Activated CD4-positive, alpha-beta T cell treated with anti-CD3 and anti-CD28 coated beads for 36 hours (primary cell): Measurements from ENCODE around the gene MISP3. TPM values are rescaled to one million over a fixed set of nuclear protein-coding genes. Genes with fewer than 3 reads are reported as not detected.

Experiments
- ATAC-seq: fragments of 200-7000 bp; cut with Tn5 transposase; one replicate; pipeline ENCODE4 v1.10.0; 2021; ENCODE audit warnings: mild to moderate bottlenecking, moderate library complexity
- CTCF ChIA-PET: fragments of 350-600 bp; sonication (Branson Sonifier 250); formaldehyde crosslinking; loops from one replicate; lab custom pipeline; 2021; ENCODE audit warnings: antibody characterized with exemption; lab: Charles Lee
- POLR2A ChIA-PET: fragments of 350-600 bp; sonication (Branson Sonifier 250); formaldehyde crosslinking; loops from one replicate; lab custom pipeline; 2021; ENCODE audit warnings: antibody characterized with exemption, inconsistent platforms; lab: Charles Lee
- DNase-seq: peaks from one replicate; pipeline ENCODE4 v3.0.0-alpha.2; 2020
- H3K27ac Mint-ChIP-seq: one replicate; pipeline ENCODE4 v1.8.0; 2021; ENCODE audit warnings: mixed read lengths
- H3K27me3 Mint-ChIP-seq: one replicate; pipeline ENCODE4 v1.8.0; 2021; ENCODE audit warnings: mixed read lengths
- H3K36me3 Mint-ChIP-seq: one replicate; pipeline ENCODE4 v1.8.0; 2021; ENCODE audit warnings: low read depth, mixed read lengths
- H3K4me1 Mint-ChIP-seq: one replicate; pipeline ENCODE4 v1.8.0; 2021; ENCODE audit warnings: mixed read lengths
- H3K4me3 Mint-ChIP-seq: one replicate; pipeline ENCODE4 v1.8.0; 2021; ENCODE audit warnings: mild to moderate bottlenecking, moderate library complexity, mixed read lengths
- H3K9me3 Mint-ChIP-seq: one replicate; pipeline ENCODE4 v1.8.0; 2021; ENCODE audit warnings: low read depth, mixed read lengths
- intact Hi-C, 2 experiments: fragments of 100-400 bp; cut with DNase I in 1 of 2; cut with micrococcal nuclease in 1 of 2; formaldehyde crosslinking; loops; one replicate each; pipeline versions ENCODE4 v1.14.2 to v1.15.1; 2022 to 2024; cut with DNase I, micrococcal nuclease
- total RNA-seq, 2 experiments: library from RNA; stranded (reverse); gene quantifications; one replicate each; pipeline ENCODE4 v1.2.3, GENCODE V29; 2021

MISP3 gene
- total RNA-seq, 2 experiments from 2014 or later = 1.1 to 1.6 TPM

GRCh38 chr19:14090509-14091080 is 18.0 kb downstream of the MISP3 start, which contains the start of gene SAMD1:
TSS of gene SAMD1 (minus strand) at chr19:14090751.
- ChIA-PET CTCF (interaction anchor here (1.3 to 1.6 kb wide), 2 partner anchors 46 kb away, joined by 5 to 6 read pairs; partner anchors contain the start of gene ASF1B), POLR2A (no interaction called here)
- Mint-ChIP-seq H3K36me3 (peaks cover 28% of the 10 kb centered on the region), H3K9me3 (peaks cover 9% of the 10 kb centered on the region), H3K27ac (peak within 1 kb of the TSS; percentile 98), H3K27me3 (no peaks in the 10 kb centered on the region), H3K4me1 (peaks cover 20% of the 10 kb centered on the region), H3K4me3 (peak within 1 kb of the TSS; percentile 81)
- peak; percentile 58 for ATAC-seq
- intact Hi-C loops = loop anchor here (1.0 to 5.0 kb wide), 10 partner anchors 9 to 928 kb away; partner anchors contain the start of genes ASF1B (in 2 of the 2), PRKACA (in 2 of the 2) and DDX39A (in 1 of the 2)
- DNase-seq = peak; percentile 92

DNA sequence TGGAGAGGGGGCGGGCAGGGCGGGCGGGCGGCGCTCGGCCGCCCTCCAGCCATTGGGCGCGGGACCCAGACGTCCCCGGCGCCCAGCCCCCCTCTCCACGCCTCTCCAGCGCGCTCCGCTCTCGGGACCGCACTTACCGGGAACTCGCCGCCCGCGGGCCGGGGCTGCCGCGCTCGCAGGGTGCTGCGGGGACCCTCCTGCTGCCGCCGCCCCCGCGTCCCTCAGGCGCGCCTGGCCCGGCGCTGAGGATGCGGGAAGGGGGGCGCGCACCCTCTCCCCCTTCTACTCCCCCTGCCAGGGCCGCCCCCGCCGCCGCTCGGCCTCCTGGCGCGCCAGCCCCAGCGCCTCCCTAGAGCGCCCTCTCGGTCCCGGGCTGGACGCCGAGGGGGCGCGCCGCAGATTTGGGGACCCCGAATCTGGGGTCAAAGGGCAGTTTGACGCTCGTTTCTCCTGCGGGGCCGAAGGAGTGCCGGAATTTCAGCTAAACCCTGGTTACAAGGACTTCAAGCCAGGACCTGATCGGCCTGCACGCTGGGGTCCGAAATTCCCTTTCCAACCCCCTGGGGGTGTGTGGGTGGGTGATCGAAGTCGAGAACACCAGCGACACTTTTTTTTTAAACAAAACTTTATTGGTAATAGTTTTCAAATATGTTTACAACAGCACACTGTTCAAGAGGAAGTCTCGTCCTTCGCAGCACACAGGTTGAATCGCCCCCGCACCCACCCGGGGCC is 18.7 kb downstream of the MISP3 start:
- peaks cover 9% of the 10 kb centered on the region for H3K9me3 Mint-ChIP-seq
- H3K36me3 Mint-ChIP-seq = peaks cover 28% of the 10 kb centered on the region
- intact Hi-C loops = loop anchor here (1.0 to 5.0 kb wide), 10 partner anchors 10 to 929 kb away; partner anchors contain the start of genes ASF1B (in 2 of the 2), PRKACA (in 2 of the 2) and DDX39A (in 1 of the 2)
- POLR2A ChIA-PET = no interaction called here
- H3K4me3 Mint-ChIP-seq = peak overlapping the region; percentile 81
- ATAC-seq = peak; percentile 75
- peak; percentile 76 for DNase-seq
- no peaks in the 10 kb centered on the region for H3K27me3 Mint-ChIP-seq
- CTCF ChIA-PET = interaction anchor here (0.6 to 1.6 kb wide), 7 partner anchors 9 to 343 kb away, joined by 3 to 5 read pairs (median 4); partner anchors contain the start of genes ASF1B and PRKACA
- peaks cover 20% of the 10 kb centered on the region for H3K4me1 Mint-ChIP-seq
- peak overlapping the region; percentile 98 for H3K27ac Mint-ChIP-seq

- Mint-ChIP-seq H3K36me3 (peaks cover 32% of the 10 kb centered on the region), H3K27ac (peak overlapping the region; percentile 98), H3K9me3 (peaks cover 9% of the 10 kb centered on the region), H3K4me1 (peaks cover 20% of the 10 kb centered on the region), H3K4me3 (peak overlapping the region; percentile 81), H3K27me3 (no peaks in the 10 kb centered on the region)
- intact Hi-C loops = loop anchor here (1.0 to 5.0 kb wide), 10 partner anchors 11 to 930 kb away; partner anchors contain the start of genes ASF1B (in 2 of the 2), PRKACA (in 2 of the 2) and DDX39A (in 1 of the 2)
- DNase-seq (peak; percentile 76), ATAC-seq (peak; percentile 7)
- CTCF ChIA-PET = interaction anchor here (0.6 to 1.6 kb wide), 8 partner anchors 10 to 344 kb away, joined by 3 to 5 read pairs (median 4); partner anchors contain the start of genes ASF1B and PRKACA
- POLR2A ChIA-PET = no interaction called here
Observed at GRCh38 chr19:14091813-14092462, 19.4 kb downstream of the MISP3 start.

DNA sequence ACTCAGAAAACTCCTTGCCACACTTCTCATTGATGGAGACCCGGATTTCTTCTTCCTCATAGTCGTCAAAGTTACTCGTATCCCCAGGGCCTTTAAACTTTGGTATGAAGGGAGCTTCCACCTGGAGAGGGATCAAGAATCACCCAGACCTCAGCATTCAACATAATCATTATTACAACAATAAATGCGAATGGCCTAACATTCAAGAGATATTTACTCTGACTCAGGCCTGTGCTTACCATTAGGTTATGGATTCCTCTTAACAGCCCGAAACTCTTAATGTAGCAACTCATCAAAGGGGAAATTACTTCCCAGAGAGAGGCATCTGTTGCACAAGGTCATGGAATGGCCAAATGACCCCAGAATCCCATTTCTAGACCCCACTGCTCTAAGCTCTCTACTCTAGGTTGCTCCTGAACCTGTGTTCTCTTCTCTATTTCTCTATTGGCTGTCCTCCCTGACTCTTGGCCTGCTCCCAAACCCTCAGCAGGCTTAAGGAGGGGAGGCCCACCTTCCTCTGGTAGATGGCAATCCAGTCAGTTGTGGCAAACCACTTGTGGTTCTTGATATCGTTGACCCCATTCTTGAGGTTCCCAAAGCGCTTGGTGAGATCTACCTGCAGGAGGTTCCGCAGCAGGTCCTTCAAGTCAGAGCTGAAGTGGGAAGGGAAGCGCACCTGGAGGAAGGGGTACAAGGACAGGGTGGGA is 20.7 kb downstream of the MISP3 start:
- intact Hi-C loops = loop anchor here (5.0 kb wide), 2 partner anchors 44 to 931 kb away; partner anchors contain the start of gene ASF1B (in 1 of the 2)
- ATAC-seq = no peak
- no peak for DNase-seq
- H3K27me3 Mint-ChIP-seq = no peaks in the 10 kb centered on the region
- H3K36me3 Mint-ChIP-seq = peaks cover 26% of the 10 kb centered on the region
- ChIA-PET POLR2A (no interaction called here), CTCF (interaction anchor here (0.8 to 1.5 kb wide), 4 partner anchors 15 to 100 kb away, joined by 4 to 8 read pairs (median 5); no protein-coding TSS in a partner anchor)
- no peak overlapping the region for H3K27ac Mint-ChIP-seq
- peaks cover 9% of the 10 kb centered on the region for H3K9me3 Mint-ChIP-seq
- no peak overlapping the region for H3K4me3 Mint-ChIP-seq
- H3K4me1 Mint-ChIP-seq = peaks cover 17% of the 10 kb centered on the region

- H3K27ac Mint-ChIP-seq = peak overlapping the region; percentile 47
- no peak for ATAC-seq
Observed at GRCh38 chr19:14094854-14095253, 22.3 kb downstream of the MISP3 start.

DNA sequence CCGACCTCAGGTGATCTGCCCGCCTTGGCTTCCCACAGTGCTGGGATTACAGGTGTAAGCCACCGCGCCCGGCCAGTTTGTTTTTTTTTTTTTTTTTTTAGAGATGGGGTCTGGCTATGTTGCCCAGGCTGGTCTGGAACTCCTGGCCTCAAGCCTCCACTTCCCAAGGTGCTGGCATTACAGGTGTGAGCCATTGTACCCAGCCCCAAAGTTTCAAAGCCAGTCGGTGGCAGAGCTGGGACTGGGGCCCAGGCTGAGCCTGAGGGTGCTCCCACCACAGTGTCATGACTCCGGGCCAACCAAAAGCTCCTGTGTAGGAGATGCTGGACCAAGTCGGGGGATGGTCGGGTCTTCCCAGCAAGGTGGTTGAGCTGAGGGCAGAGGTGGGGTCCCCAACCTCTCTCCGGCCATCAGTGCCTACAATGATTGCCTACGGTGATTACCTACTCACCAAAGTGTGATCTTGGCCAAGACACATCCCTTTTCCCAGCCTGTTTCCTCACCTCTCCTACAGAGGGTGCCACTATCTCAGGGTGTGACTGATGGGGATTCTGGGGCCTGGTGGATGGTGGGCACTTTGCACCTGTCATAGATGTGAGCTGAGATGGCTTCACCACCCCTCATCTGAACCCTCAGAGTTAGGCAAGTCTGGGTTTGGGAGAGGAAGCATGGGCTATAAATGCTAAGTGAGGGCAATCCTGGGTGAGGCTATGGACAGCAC is 23.8 kb downstream of the MISP3 start:
- DNase-seq (no peak), ATAC-seq (no peak)
- intact Hi-C loops = no loop called here
- Mint-ChIP-seq H3K9me3 (peaks cover 9% of the 10 kb centered on the region), H3K4me1 (peaks cover 10% of the 10 kb centered on the region), H3K4me3 (no peak overlapping the region), H3K36me3 (peaks cover 19% of the 10 kb centered on the region), H3K27me3 (no peaks in the 10 kb centered on the region), H3K27ac (no peak overlapping the region)
- ChIA-PET CTCF (interaction anchor here (0.6 to 1.1 kb wide), 4 partner anchors 15 to 388 kb away, joined by 3 read pairs; no protein-coding TSS in a partner anchor), POLR2A (no interaction called here)

More at GRCh38 chr19:14094854-14095253, 22.3 kb downstream of the MISP3 start:
- peaks cover 9% of the 10 kb centered on the region for H3K9me3 Mint-ChIP-seq
- H3K36me3 Mint-ChIP-seq = peaks cover 16% of the 10 kb centered on the region
- H3K27me3 Mint-ChIP-seq = no peaks in the 10 kb centered on the region
- ChIA-PET POLR2A (no interaction called here), CTCF (interaction anchor here (0.8 to 1.5 kb wide), 5 partner anchors 14 to 215 kb away, joined by 3 to 5 read pairs (median 4); partner anchors contain the start of gene ASF1B)
- H3K4me3 Mint-ChIP-seq = no peak overlapping the region
- H3K4me1 Mint-ChIP-seq = peaks cover 10% of the 10 kb centered on the region
- intact Hi-C loops = loop anchor here (5.0 kb wide), 2 partner anchors 42 to 933 kb away; partner anchors contain the start of gene ASF1B (in 1 of the 2)
- DNase-seq = no peak

GRCh38 chr19:14097532-14098151 is 25.1 kb downstream of the MISP3 start:
- peaks cover 3% of the 10 kb centered on the region for H3K4me1 Mint-ChIP-seq
- H3K9me3 Mint-ChIP-seq = peaks cover 9% of the 10 kb centered on the region
- DNase-seq (no peak), ATAC-seq (no peak)
- no peaks in the 10 kb centered on the region for H3K27me3 Mint-ChIP-seq
- no peak overlapping the region for H3K27ac Mint-ChIP-seq
- intact Hi-C loops = no loop called here
- ChIA-PET POLR2A (no interaction called here), CTCF (no interaction called here)
- peaks cover 15% of the 10 kb centered on the region for H3K36me3 Mint-ChIP-seq
- H3K4me3 Mint-ChIP-seq = no peak overlapping the region

GRCh38 chr19:14101003-14101545 is 28.5 kb downstream of the MISP3 start:
- H3K4me3 Mint-ChIP-seq = no peak overlapping the region
- ChIA-PET CTCF (interaction anchor here (0.6 to 1.9 kb wide), 2 partner anchors 15 to 24 kb away, joined by 3 to 5 read pairs; no protein-coding TSS in a partner anchor), POLR2A (no interaction called here)
- DNase-seq = no peak
- intact Hi-C loops = no loop called here
- no peak overlapping the region for H3K27ac Mint-ChIP-seq
- ATAC-seq = no peak
- H3K27me3 Mint-ChIP-seq = no peaks in the 10 kb centered on the region
- H3K4me1 Mint-ChIP-seq = no peaks in the 10 kb centered on the region
- peaks cover 15% of the 10 kb centered on the region for H3K36me3 Mint-ChIP-seq
- H3K9me3 Mint-ChIP-seq = no peaks in the 10 kb centered on the region

DNA sequence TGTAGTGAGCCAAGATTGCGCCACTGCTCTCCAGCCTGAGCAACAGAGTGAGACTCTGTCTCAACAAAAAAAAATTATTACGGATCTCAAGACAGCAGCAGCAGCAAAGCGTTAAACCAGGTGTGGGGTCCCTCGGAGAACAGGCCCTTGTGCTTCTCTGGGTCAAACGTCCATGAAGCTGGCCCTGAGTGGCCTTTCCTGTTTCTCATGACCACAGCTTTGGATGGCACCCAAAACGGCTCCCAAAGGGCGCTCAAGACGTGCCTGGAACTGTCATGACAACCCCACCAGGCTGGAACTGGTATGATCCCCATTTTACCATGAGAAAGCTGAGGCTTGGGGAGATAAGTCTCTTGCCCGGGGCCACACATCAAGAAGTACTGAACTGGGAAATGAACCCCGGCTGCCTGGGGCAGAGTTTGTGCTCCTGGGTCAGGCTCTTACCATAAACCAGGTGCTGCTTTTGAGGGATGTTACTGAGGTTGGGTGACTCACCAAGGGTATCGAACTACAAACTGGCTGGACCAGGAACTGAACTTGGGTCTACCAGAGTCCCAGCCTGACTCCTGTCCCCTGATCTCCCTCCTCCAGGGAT is 29.6 kb downstream of the MISP3 start:
- no peak for DNase-seq
- ATAC-seq = no peak
- CTCF ChIA-PET = interaction anchor here (0.8 to 1.9 kb wide), 2 partner anchors 11 to 14 kb away, joined by 3 to 5 read pairs; no protein-coding TSS in a partner anchor
- peaks cover 12% of the 10 kb centered on the region for H3K36me3 Mint-ChIP-seq
- H3K27me3 Mint-ChIP-seq = no peaks in the 10 kb centered on the region
- intact Hi-C loops = no loop called here
- H3K4me1 Mint-ChIP-seq = no peaks in the 10 kb centered on the region
- H3K27ac Mint-ChIP-seq = no peak overlapping the region
- POLR2A ChIA-PET = no interaction called here
- H3K4me3 Mint-ChIP-seq = no peak overlapping the region
- no peaks in the 10 kb centered on the region for H3K9me3 Mint-ChIP-seq
